NB4 (cell line): ENCODE measurements around the gene UFC1.

ENCODE experiments used
- CTCF ChIP-seq: IDR thresholded peaks from one replicate; pipeline ENCODE4 v1.5.1; 2012; ENCODE audit warnings: low read depth, low read length
- MAX ChIP-seq: IDR thresholded peaks from 2 replicates; pipeline ENCODE4 v1.6.1; 2011; ENCODE audit warnings: low read depth, low read length

GRCh38 chr1:161122967-161123366 is 30.8 kb upstream of the UFC1 start:
- TF ChIP-seq CTCF (no peak), MAX (no peak)
